Spinal cord (tissue), 10 donors: ENCODE results near the gene RAB4B. TPM values are rescaled to one million over a fixed set of nuclear protein-coding genes. Genes with fewer than 3 reads are reported as not detected.
"Not testable (repeated sequence)": the region's sequence is repeated elsewhere in the genome, so short reads cannot be mapped to it uniquely, and the experiment has no call there.

Experiments used
- DNase-seq, 6 donors: peaks; one replicate each; pipeline versions ENCODE4 v3.0.0 to v3.0.0-alpha.2; 2013 to 2015; ENCODE audit warnings: low spot score in 6 of 6, low read depth in 4 of 6
- H3K27ac ChIP-seq: one replicate; pipeline ENCODE4 v1.5.1; 2013; ENCODE audit warnings: low read depth, low read length, control low read depth
- H3K27me3 ChIP-seq: one replicate; pipeline ENCODE4 v1.6.1; 2013; ENCODE audit warnings: low read length; ENCODE audit not compliant: control insufficient read depth, insufficient read depth
- H3K36me3 ChIP-seq: one replicate; pipeline ENCODE4 v1.6.1; 2013; ENCODE audit warnings: low read length; ENCODE audit not compliant: control insufficient read depth, insufficient read depth
- H3K4me1 ChIP-seq: one replicate; pipeline ENCODE4 v1.6.1; 2013; ENCODE audit warnings: low read length; ENCODE audit not compliant: control insufficient read depth, insufficient read depth
- H3K4me3 ChIP-seq: one replicate; pipeline ENCODE4 v1.5.1; 2013; ENCODE audit warnings: low read depth, low read length, control low read depth
- H3K9me3 ChIP-seq: one replicate; pipeline ENCODE4 v1.6.1; 2013; ENCODE audit warnings: low read length; ENCODE audit not compliant: control insufficient read depth, insufficient read depth
- WGBS: methylation state at CpG from one replicate; pipeline ENCODE4 v1.1.5; 2013; ENCODE audit warnings: missing lambda C conversion rate; ENCODE audit not compliant: insufficient coverage; 5-methylcytosine and 5-hydroxymethylcytosine counted together
- polyA plus RNA-seq, 2 donors: library from polyadenylated mRNA; unstranded; fragments of 120-200 nt; gene quantifications; one replicate each; pipeline ENCODE4 v1.2.1, GENCODE V29; 2013; ENCODE audit not compliant: insufficient read length in 2 of 2
- total RNA-seq, 2 donors: library from RNA; depleted of rRNA in 1 of 2; stranded (reverse); fragments of 120-200 nt in 1 of 2; fragments of >200 nt in 1 of 2; gene quantifications; one replicate each; pipeline versions ENCODE4 v1.2.3 to v1.2.4, GENCODE V29; 2013 to 2014
- donor health status: healthy.

The RAB4B gene
- total and polyA plus RNA-seq, 4 donors: 13.1 to 50.8 (median 35.2) TPM

DNA sequence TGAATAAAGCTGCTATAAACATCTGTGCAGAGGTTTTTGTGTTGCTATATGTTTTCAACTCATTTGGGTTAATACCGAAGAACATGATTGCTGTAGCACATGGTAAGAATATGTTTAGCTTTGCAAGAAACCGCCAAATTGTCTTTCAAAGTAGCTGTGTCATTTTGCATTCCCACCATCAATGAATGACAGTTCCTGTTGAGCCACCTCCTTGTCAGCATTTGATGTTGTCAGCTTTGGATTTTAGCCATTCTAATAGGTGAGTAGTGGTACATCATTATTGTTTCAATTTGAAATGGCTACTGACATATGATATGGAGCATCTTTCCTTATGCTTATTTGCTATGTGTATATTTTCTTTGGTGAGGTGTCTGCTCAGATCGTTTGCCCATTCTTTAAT is 64.0 kb downstream of the RAB4B start:
- H3K4me1 ChIP-seq, H3K4me3 ChIP-seq, DNase-seq, H3K9me3 ChIP-seq, H3K27me3 ChIP-seq, H3K36me3 ChIP-seq, H3K27ac ChIP-seq: not testable (repeated sequence)
- 100% methylated on average over 1 of the region's 3 CpGs for WGBS

DNA sequence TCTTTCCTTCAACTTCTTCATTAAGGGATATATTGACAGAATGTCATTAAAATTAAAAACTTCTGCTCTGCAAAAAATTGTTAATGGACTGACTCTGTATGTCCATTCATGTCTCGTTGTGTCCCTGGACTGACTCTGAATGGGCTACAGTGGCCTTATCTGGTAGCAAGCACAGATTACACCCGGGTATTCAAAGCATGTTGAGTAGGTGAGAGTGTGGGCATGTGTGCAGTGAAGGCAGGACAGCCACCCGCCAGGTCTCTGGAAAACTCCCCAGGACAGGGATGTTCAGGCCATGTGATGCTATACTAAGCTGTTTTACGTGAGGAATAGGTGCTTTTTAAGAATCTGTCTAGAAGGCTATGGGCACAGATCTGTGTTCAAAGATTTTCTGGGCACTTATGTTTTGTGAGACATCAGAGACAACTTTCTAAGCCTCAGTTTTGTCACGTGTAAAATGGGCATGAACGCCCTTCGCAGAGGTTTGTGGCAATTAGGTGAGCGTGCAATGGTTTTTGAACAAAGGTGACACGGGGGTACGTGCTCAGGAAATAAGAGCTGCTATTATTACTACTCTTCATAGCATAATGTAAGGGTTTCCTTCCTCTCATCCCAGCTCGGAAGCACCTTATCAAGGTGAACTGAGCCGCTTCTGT is 65.1 kb downstream of the RAB4B start:
- not testable (repeated sequence) for H3K4me3 ChIP-seq, H3K27ac ChIP-seq, DNase-seq, H3K4me1 ChIP-seq, H3K36me3 ChIP-seq, H3K27me3 ChIP-seq, H3K9me3 ChIP-seq
- WGBS: 100% methylated on average over 1 of the region's 12 CpGs

DNA sequence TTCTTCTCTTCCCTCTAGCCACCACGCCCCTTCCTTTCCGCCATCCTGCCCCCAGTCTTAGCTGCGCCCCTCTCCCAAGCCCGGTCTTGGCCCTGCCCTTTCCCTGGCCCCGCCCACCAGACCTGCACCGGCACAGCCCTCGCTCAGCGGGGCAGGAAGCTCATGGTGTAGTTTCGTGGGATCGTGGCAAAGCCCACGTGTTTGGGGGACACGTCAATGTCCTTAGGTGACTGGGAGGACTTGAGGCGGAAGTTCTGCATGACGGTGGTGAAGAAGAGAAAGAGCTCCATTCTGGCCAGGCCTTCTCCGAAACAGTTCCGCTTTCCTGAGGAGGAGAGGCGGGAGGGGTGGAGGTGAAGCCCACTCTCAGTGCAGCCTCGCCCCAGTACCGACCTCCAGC is 65.6 kb downstream of the RAB4B start:
- WGBS: no CpG with 5 or more reads among the region's 19 CpGs
- H3K27me3 ChIP-seq: not testable (repeated sequence)

More for the DNA sequence above, 65.6 kb downstream of the RAB4B start:
- H3K27ac ChIP-seq, DNase-seq, H3K9me3 ChIP-seq, H3K4me3 ChIP-seq, H3K36me3 ChIP-seq, H3K4me1 ChIP-seq: not testable (repeated sequence)

Other genes starting within 250 kb of the RAB4B start
- 10 to 100 TPM in 1 of 2 donors, 1 to 10 TPM in 1; 9.6 to 11.8 TPM for gene SHKBP1, start 201.4 kb upstream of the RAB4B start, total RNA-seq
- 10 to 100 TPM; 36.9 to 43.1 TPM for gene SHKBP1, start 201.4 kb upstream of the RAB4B start, polyA plus RNA-seq
- 10 to 100 TPM; 57.6 to 82.0 TPM for gene LTBP4, start 176.9 kb upstream of the RAB4B start, total RNA-seq
- gene LTBP4, start 176.9 kb upstream of the RAB4B start, polyA plus RNA-seq: 100 to 1,000 TPM in 1 of 2 donors, 10 to 100 TPM in 1; 57.5 to 141 TPM
- gene NUMBL, start 87.6 kb upstream of the RAB4B start, total RNA-seq: 10 to 100 TPM; 19.0 to 23.7 TPM
- 10 to 100 TPM; 46.6 to 66.5 TPM for gene NUMBL, start 87.6 kb upstream of the RAB4B start, polyA plus RNA-seq
- 10 to 100 TPM; 25.7 to 39.5 TPM for gene COQ8B, start 61.4 kb upstream of the RAB4B start, total RNA-seq
- gene COQ8B, start 61.4 kb upstream of the RAB4B start, polyA plus RNA-seq: 10 to 100 TPM; 47.6 to 47.9 TPM
- 1 to 10 TPM; 6.3 to 8.2 TPM for gene ITPKC, start 61.1 kb upstream of the RAB4B start, total RNA-seq
- gene ITPKC, start 61.1 kb upstream of the RAB4B start, polyA plus RNA-seq: 10 to 100 TPM; 10.9 to 12.0 TPM
- 1 to 10 TPM; 1.6 to 2.1 TPM for gene ACTMAP, start 27.8 kb upstream of the RAB4B start, total RNA-seq
- gene ACTMAP, start 27.8 kb upstream of the RAB4B start, polyA plus RNA-seq: 10 to 100 TPM; 10.2 to 16.3 TPM
- 10 to 100 TPM; 21.7 to 35.9 TPM for gene SNRPA, start 27.0 kb upstream of the RAB4B start, total RNA-seq
- 10 to 100 TPM; 73.2 to 86.4 TPM for gene SNRPA, start 27.0 kb upstream of the RAB4B start, polyA plus RNA-seq
- gene MIA, start 2.7 kb upstream of the RAB4B start, total RNA-seq: 10 to 100 TPM in 1 of 2 donors, 1 to 10 TPM in 1; 7.9 to 20.2 TPM
- 10 to 100 TPM in 1 of 2 donors, 1 to 10 TPM in 1; 8.5 to 19.8 TPM for gene MIA, start 2.7 kb upstream of the RAB4B start, polyA plus RNA-seq
- 100 to 1,000 TPM in 1 of 2 donors, 10 to 100 TPM in 1; 37.6 to 105 TPM for gene EGLN2, start 20.9 kb downstream of the RAB4B start, total RNA-seq
- 100 to 1,000 TPM in 1 of 2 donors, 10 to 100 TPM in 1; 93.3 to 106 TPM for gene EGLN2, start 20.9 kb downstream of the RAB4B start, polyA plus RNA-seq
- under 1 TPM in 1 of 2 donors, not detected in 1; 0.50 TPM for gene CYP2A6, start 72.2 kb downstream of the RAB4B start, total RNA-seq
- gene CYP2A6, start 72.2 kb downstream of the RAB4B start, polyA plus RNA-seq: 1 to 10 TPM in 1 of 2 donors, under 1 TPM in 1; 0.48 to 1.9 TPM
- under 1 TPM in 1 of 2 donors, not detected in 1; 0.10 TPM for gene CYP2A7, start 104.0 kb downstream of the RAB4B start, total RNA-seq
- gene CYP2A7, start 104.0 kb downstream of the RAB4B start, polyA plus RNA-seq: 1 to 10 TPM in 1 of 2 donors, under 1 TPM in 1; 0.78 to 1.4 TPM
- gene CYP2B6, start 213.0 kb downstream of the RAB4B start, total RNA-seq: not detected
- not detected for gene CYP2B6, start 213.0 kb downstream of the RAB4B start, polyA plus RNA-seq